ENCODE measurements around the gene LRRC38.

Gene LRRC38

GRCh38 chr1:13499422-13499821 lies 14.4 kb downstream of the LRRC38 start:
- POLR2A ChIA-PET, result no interaction called here
- no peak overlapping the region for H3K4me3 ChIP-seq (ENCODE audit: low read depth, low read length)
- CTCF ChIA-PET, result no interaction called here

GRCh38 chr1:13498553-13498952 lies 15.2 kb downstream of the LRRC38 start:
- ChIA-PET CTCF (no interaction called here), POLR2A (no interaction called here)
- no peak for DNase-seq (ENCODE audit: low read depth, low spot score)
- H3K4me3 ChIP-seq (ENCODE audit: low read depth, low read length), result no peak overlapping the region
- no peak for TF ChIP-seq CTCF (IDR thresholded peaks at IDR 0.05; ENCODE audit: insufficient read depth, low read length, missing control alignments)

More at GRCh38 chr1:13499422-13499821, 14.4 kb downstream of the LRRC38 start:
- TF ChIP-seq CTCF (IDR thresholded peaks at IDR 0.05; ENCODE audit: insufficient read depth, low read length, missing control alignments), result no peak
- no peak for DNase-seq (ENCODE audit: low read depth, low spot score)

DNA sequence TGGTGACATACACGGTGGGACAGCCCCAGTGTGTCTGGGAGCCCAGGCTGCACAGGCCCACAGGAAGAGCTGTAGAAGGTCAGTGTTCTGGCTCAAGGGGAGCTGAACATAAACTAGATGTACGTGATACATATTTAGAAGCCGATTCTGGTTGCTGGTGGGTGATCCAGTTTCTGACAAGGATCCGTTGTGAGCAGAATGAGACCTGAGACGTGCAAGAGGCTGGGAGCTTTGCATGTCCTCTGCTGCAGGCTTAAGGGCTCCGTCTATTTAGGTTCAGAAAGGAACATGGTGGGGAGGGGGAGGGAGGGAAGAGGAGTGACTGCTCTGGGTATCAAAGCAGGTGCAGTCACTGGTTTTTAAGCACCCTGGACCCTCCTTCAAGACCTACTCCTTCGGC lies 18.6 kb downstream of the LRRC38 start:
- TF ChIP-seq CTCF (IDR thresholded peaks at IDR 0.05; ENCODE audit: insufficient read depth, low read length, missing control alignments), result no peak
- no peak overlapping the region for H3K4me3 ChIP-seq (ENCODE audit: low read depth, low read length)
- ChIA-PET CTCF (no interaction called here), POLR2A (no interaction called here)
- DNase-seq (ENCODE audit: low read depth, low spot score), result no peak

GRCh38 chr1:13494712-13495111 lies 19.1 kb downstream of the LRRC38 start:
- DNase-seq (ENCODE audit: low read depth, low spot score), result no peak
- ChIA-PET POLR2A (no interaction called here), CTCF (no interaction called here)
- no peak for TF ChIP-seq CTCF (IDR thresholded peaks at IDR 0.05; ENCODE audit: insufficient read depth, low read length, missing control alignments)
- no peak overlapping the region for H3K4me3 ChIP-seq (ENCODE audit: low read depth, low read length)

DNA sequence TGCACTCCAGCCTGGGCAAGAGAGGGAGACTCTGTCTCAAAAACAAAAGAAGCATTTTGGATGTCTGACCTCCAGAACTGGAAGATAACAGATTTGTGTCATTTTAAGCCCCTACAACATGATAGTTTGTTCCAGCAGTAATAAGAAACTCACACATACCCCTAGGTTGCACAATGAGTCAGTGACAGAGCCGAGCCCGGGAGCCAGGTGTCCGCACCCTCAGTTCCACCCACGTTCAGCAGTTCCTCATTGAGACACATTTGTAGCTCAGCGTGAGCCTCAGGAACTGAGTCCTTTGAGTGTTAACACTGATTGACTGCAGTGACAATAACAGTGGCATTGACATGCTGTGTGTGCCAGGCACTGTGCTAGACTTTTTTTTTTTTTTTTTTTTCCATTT lies 19.8 kb downstream of the LRRC38 start:
- no peak for TF ChIP-seq CTCF (IDR thresholded peaks at IDR 0.05; ENCODE audit: insufficient read depth, low read length, missing control alignments)
- ChIA-PET CTCF (no interaction called here), POLR2A (no interaction called here)
- no peak for DNase-seq (ENCODE audit: low read depth, low spot score)
- no peak overlapping the region for H3K4me3 ChIP-seq (ENCODE audit: low read depth, low read length)

DNA sequence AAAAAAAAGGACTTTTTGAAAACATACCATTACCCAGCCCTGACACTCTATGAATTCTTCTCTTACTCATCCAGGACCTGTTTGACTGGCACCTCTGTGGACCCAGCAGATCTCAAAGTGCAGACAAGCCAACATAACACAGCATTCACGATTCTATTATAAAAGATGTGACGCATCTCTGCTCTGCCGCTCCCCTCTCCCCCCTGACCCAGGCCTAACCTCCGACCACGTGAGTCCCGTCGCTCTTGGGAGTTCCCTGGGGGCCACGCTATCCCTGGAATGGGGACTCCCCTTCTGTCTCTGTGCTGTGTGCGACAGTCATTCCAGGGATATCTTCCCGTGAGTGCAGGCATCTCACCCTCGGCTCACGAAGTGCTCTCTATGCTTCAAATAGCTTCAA lies 21.1 kb downstream of the LRRC38 start:
- no peak overlapping the region for H3K4me3 ChIP-seq (ENCODE audit: low read depth, low read length)
- POLR2A ChIA-PET, result no interaction called here
- DNase-seq (ENCODE audit: low read depth, low spot score), result no peak
- CTCF ChIA-PET, result no interaction called here
- TF ChIP-seq CTCF (IDR thresholded peaks at IDR 0.05; ENCODE audit: insufficient read depth, low read length, missing control alignments), result no peak

All from AG04449 (cell line).